ENCODE data around the gene PCGF3. TPM values are rescaled to one million over a fixed set of nuclear protein-coding genes. Genes with fewer than 3 reads are reported as not detected.

PCGF3 gene
- total RNA-seq, 4 donors from 2014 or later: 31.7 to 35.3 (median 34.7) TPM

- Histone ChIP-seq H3K4me3 (peak overlapping the region in 1 of 4 donors; percentile 8), H3K36me3 (no peaks in the 10 kb centered on the region), H3K27ac (replicated peaks in 1 of 4) (no peak overlapping the region), H3K27me3 (no peaks in the 10 kb centered on the region), H3K9me3 (no peaks in the 10 kb centered on the region), H3K4me1 (peaks cover 23 to 52% (median 49%) of the 10 kb centered on the region in 4 donors)
- intact Hi-C loops (cut with DNase I): no loop called here
- TF ChIP-seq POLR2AphosphoS5 (IDR thresholded peaks at IDR 0.05): no peak
- no peak for DNase-seq (ENCODE audit: extremely low spot score)
- 86% methylated on average over 6 of the region's 6 CpGs for WGBS
These were observed 3.0 kb downstream of the PCGF3 start for GRCh38 chr4:708631-708933.

- Histone ChIP-seq H3K27ac (replicated peaks in 1 of 4) (no peak overlapping the region), H3K36me3 (peaks cover 0 to 5% (median 3%) of the 10 kb centered on the region in 4 donors), H3K4me1 (peaks cover 23 to 56% (median 49%) of the 10 kb centered on the region in 4 donors), H3K9me3 (no peaks in the 10 kb centered on the region), H3K4me3 (no peak overlapping the region), H3K27me3 (no peaks in the 10 kb centered on the region)
- no peak for DNase-seq (ENCODE audit: extremely low spot score)
- WGBS: 95% methylated on average over 6 of the region's 6 CpGs
- intact Hi-C loops (cut with DNase I): no loop called here
- no peak for TF ChIP-seq EP300 (IDR thresholded peaks at IDR 0.05)
- no peak for TF ChIP-seq CTCF (IDR thresholded peaks at IDR 0.05)
- no peak for TF ChIP-seq POLR2AphosphoS5 (IDR thresholded peaks at IDR 0.05)
- TF ChIP-seq POLR2A (IDR thresholded peaks at IDR 0.05; ENCODE audit: low read depth): no peak
These were observed 3.7 kb downstream of the PCGF3 start for GRCh38 chr4:709348-709747.

GRCh38 chr4:710116-710515 lies 4.5 kb downstream of the PCGF3 start:
- WGBS: 78% methylated on average over 7 of the region's 9 CpGs
- H3K4me3 ChIP-seq: no peak overlapping the region
- H3K27me3 ChIP-seq: no peaks in the 10 kb centered on the region
- H3K36me3 ChIP-seq: peaks cover 0 to 8% (median 3%) of the 10 kb centered on the region in 4 donors
- TF ChIP-seq POLR2A (IDR thresholded peaks at IDR 0.05; ENCODE audit: low read depth) (no peak), CTCF (IDR thresholded peaks at IDR 0.05) (no peak), POLR2AphosphoS5 (IDR thresholded peaks at IDR 0.05) (no peak), EP300 (IDR thresholded peaks at IDR 0.05) (no peak)
- H3K4me1 ChIP-seq: peaks cover 21 to 59% (median 43%) of the 10 kb centered on the region in 4 donors
- no peak for DNase-seq (ENCODE audit: extremely low spot score)
- no peaks in the 10 kb centered on the region for H3K9me3 ChIP-seq
- no peak overlapping the region for H3K27ac ChIP-seq (replicated peaks in 1 of 4)
- intact Hi-C loops (cut with DNase I): no loop called here

- no peak overlapping the region for H3K4me3 ChIP-seq
- no peaks in the 10 kb centered on the region for H3K27me3 ChIP-seq
- WGBS: 89% methylated on average over 13 of the region's 13 CpGs
- H3K9me3 ChIP-seq: no peaks in the 10 kb centered on the region
- H3K4me1 ChIP-seq: peaks cover 20 to 56% (median 40%) of the 10 kb centered on the region in 4 donors
- intact Hi-C loops (cut with DNase I): no loop called here
- TF ChIP-seq CTCF (IDR thresholded peaks at IDR 0.05) (no peak), EP300 (IDR thresholded peaks at IDR 0.05) (no peak), POLR2AphosphoS5 (IDR thresholded peaks at IDR 0.05) (no peak), POLR2A (IDR thresholded peaks at IDR 0.05; ENCODE audit: low read depth) (no peak)
- H3K36me3 ChIP-seq: peaks cover 0 to 8% (median 3%) of the 10 kb centered on the region in 4 donors
- no peak overlapping the region for H3K27ac ChIP-seq (replicated peaks in 1 of 4)
- no peak for DNase-seq (ENCODE audit: extremely low spot score)
These were observed 5.3 kb downstream of the PCGF3 start for GRCh38 chr4:710916-711315.

GRCh38 chr4:712093-712492 lies 6.5 kb downstream of the PCGF3 start:
- TF ChIP-seq CTCF (IDR thresholded peaks at IDR 0.05) (no peak), POLR2AphosphoS5 (IDR thresholded peaks at IDR 0.05) (no peak), EP300 (IDR thresholded peaks at IDR 0.05) (no peak), POLR2A (IDR thresholded peaks at IDR 0.05; ENCODE audit: low read depth) (no peak)
- WGBS: 65% methylated on average over 3 of the region's 3 CpGs

More at GRCh38 chr4:712093-712492, 6.5 kb downstream of the PCGF3 start:
- intact Hi-C loops (cut with DNase I): no loop called here
- no peaks in the 10 kb centered on the region for H3K27me3 ChIP-seq
- no peaks in the 10 kb centered on the region for H3K9me3 ChIP-seq
- peaks cover 0 to 8% (median 3%) of the 10 kb centered on the region in 4 donors for H3K36me3 ChIP-seq
- no peak for DNase-seq (ENCODE audit: extremely low spot score)
- no peak overlapping the region for H3K4me3 ChIP-seq
- H3K4me1 ChIP-seq: peaks cover 15 to 46% (median 30%) of the 10 kb centered on the region in 4 donors
- H3K27ac ChIP-seq (replicated peaks in 1 of 4): no peak overlapping the region

Measured in esophagus muscularis mucosa (tissue), 4 donors.